Suppressor macrophage treated with lipopolysaccharide for 1 hour (primary cell): ENCODE results near the gene MBNL2.

ENCODE experiments used
- DNase-seq, 3 donors: peaks; one replicate each; pipeline ENCODE4 v3.0.0-alpha.2; 2020 to 2022

Gene MBNL2

DNA sequence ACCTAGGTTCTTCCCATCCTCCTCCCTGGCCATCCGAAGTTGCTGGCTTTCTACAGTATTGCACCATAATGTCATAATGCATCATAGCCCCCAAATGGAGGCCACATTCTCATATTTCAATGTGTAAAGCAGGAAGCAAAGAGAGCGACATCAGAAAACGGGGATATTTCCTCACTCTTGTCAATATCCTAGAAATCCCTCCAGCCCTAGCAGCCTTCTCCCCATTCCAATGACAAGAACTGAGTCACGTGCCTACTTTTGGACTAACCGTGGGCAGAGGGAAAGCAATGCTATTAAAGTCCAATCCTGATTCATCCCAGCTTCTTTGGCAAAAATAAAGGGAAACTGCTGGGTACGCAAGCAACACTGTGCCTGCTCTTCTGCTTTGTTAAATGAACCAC lies 207.5 kb downstream of the MBNL2 start:
- peak; percentile 41 to 66 (median 42) for DNase-seq

DNA sequence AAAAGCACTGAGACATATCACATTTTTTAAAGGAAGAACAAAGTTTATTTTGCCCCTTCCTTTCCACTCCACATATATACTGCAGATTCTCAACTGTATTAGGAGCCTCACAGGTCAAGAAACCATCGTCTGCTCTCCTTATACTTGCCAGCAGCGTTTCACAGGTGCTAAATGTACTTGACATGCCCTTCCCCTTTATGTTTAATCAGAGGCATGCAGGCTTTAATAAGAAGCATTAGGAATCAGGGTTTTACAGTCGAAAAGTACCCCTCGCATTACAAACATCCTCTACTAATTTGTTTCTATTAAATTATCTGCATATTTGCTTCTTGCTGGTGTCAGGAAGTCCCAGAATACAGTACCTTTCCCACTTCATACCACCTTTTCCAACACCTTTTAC lies 208.2 kb downstream of the MBNL2 start:
- no peak for DNase-seq

- DNase-seq, result no peak
These were observed 209.1 kb downstream of the MBNL2 start for GRCh38 chr13:97431171-97431764.

DNA sequence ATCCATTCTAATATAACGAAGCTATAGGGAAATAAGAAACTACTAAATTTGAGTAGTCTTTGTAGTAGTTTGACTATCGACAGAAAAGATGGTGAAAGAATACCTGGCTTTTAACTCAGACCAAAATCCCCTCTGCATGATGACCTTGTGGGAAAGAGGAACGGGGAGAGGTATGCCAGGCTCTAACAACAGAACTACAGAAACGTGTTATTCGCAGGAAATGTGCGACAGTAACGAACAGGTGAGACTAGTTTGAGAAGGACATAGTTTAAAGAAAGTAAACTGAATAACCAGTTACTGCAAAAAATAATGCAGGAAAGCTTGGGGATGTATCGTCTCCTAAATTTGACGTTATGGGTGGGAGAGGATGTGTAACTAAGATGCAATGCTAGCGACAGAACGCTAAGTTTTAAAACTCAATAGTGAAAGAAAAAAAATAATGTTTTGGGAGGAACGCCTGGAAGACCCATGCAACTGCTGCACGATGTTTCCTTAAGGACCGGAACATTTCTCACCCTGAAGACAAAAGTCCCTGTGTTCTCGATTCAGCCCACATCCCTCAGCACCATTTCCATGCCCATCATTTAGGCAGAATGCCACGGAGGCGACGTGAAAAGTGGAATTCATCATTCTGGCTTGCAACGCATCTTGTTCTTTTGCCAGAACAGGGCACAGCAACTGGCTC lies 210.2 kb downstream of the MBNL2 start:
- no peak for DNase-seq

DNA sequence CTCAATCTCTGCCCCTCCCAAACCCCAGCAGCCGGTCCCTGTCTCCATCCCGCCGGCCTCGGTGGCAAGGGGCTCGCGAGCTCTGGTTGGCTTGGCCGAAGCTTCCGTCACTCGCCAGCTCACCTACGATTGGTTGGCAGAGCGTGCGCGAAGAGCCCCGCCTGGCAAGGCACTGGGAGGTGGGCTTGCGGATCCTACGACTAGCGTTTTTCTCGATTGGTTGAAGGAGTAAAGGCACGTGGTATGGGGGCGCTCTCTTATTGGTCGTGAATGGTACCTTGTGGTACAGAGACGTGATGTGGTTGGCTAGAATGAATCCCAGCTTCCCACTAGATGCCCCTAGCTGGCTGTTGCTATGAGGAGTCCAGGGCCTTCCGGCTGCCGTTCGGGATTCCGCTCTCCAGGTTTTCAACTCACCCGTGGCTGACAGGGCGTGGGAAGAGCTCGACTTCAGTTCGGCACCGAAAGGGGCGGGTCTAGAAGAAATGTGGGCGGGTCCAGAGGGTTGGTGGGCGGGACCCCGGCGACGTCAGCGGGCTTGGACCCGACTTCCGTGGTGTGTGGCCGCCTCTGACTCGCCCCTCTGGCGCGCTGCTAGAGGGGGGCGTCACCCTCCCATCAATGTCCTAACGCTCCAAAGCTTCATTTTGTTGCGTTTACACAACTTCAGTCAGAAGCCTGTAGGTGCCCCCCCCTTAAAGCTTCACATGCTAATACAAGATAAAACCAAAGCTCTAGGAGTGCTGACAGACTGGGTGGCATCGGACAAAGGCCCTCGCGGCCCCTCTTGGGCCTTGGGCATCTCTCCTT lies 211.0 kb downstream of the MBNL2 start:
- DNase-seq, result peak; percentile 99 to 100 (median 99)

DNA sequence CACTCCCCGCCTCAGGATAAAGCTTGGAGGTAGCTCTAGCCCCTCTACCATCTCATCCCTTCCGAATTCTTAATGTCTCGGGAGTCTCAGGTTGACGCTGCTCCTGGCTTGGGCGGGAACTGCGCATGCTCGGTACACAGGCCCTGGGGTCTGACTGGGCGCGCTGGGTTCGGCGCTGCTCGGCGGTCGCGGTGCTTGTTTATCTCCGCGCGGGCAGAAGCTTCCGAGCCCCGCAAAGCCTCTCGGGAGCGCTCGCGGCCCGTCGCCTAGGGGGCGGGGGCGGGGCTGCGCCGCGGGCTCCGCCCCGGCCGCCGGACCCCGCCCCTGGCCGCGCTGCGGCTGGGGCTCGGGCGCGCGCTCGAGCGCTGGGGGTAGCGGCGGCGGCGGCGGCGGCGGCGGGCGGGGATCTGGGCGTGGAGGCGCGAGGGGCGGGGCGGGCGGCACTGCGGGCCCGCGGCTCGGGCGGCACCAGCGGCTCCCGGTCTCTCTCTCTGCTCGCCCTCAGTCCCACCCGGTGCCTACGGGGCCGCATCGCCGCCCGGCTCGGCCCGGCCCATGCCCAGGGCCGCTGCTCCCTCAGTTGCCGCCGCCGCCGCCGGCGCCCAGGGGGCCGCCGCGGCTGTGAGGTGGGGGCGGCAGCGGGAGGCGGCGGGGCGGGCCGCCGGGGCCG lies 211.7 kb downstream of the MBNL2 start, which contains the start of gene RAP2A:
Gene RAP2A, plus strand, starts transcription at position 443 of the 670 bp plus-strand sequence. CDS start 302 bp downstream, outside the sequence.
- peak; percentile 94 to 99 (median 97) for DNase-seq

GRCh38 chr13:97434397-97435201 lies 212.5 kb downstream of the MBNL2 start:
- DNase-seq, result peak; percentile 43 to 64 (median 44)

DNA sequence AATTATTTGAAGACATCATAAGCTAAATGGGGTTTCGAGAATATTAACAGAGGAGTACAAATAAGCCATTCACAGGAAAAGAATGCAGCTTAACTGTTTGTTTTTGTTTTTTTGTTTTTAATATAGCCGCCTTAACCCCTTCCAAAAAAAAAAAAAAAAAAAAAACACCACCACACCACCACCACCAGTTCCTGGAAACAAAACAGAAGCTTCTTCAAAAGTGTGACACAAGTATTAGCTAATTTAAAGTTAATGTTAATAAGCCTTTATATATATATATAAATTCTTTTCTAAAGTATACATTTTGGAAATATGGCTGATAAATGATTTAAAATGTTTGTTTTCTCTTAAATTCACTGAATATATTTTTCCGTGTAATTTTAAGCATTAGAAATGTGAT lies 213.2 kb downstream of the MBNL2 start:
- peak in 2 of 3 donors; percentile 32 to 51 for DNase-seq

GRCh38 chr13:97435794-97436193 lies 213.7 kb downstream of the MBNL2 start:
- DNase-seq, result no peak

GRCh38 chr13:97436845-97437244 lies 214.7 kb downstream of the MBNL2 start:
- DNase-seq, result no peak

- DNase-seq, result no peak
These were observed 215.6 kb downstream of the MBNL2 start for GRCh38 chr13:97437729-97438128.

DNA sequence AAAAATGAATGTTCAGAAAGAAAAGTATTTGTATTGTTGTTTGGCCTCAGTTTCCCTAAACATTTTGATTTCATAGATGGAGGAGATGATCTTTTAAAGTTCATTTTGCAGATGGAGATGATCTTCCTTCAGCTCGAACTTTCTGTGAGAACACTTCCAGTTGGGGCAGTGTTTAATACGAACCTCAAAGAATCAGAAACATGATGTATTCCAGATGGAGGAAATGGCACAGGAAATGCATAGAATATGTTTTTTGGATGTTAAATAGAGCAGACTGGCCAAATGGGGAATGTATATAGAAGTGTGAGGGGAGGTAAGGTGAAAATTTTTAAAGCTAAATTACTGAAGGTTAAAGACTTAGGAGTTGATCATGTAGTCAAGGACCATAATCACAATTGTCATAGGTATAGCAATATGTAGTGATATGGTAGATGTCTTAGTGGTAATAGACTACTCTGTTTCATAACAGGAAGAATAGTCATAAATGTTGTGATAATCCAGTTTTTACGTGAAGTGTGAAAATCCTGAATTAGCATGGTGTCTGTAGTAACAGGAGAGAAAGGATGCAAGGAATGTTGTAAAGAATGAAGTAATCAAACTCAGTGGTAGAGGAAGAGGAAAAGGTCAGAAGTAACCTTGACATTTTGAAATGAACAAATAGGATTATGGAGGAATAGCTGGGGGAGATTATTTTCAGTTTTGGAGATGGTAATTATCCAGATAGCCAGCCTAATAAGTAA lies 216.9 kb downstream of the MBNL2 start:
- DNase-seq, result no peak

- DNase-seq, result peak; percentile 13 to 64 (median 63)
These were observed 218.6 kb downstream of the MBNL2 start for GRCh38 chr13:97440598-97441170.

GRCh38 chr13:97441368-97441767 lies 219.2 kb downstream of the MBNL2 start:
- peak; percentile 16 to 71 (median 70) for DNase-seq
